Esophagus (tissue), 2 donors: ENCODE results near the gene RNF123. TPM values are rescaled to one million over a fixed set of nuclear protein-coding genes. Genes with fewer than 3 reads are reported as not detected.
A peak's percentile ranks its signal among the peaks of the same experiment; 100 is the strongest.
"Not testable (repeated sequence)": the region's sequence is repeated elsewhere in the genome, so short reads cannot be mapped to it uniquely, and the experiment has no call there.

Experiments used
- H3K27ac ChIP-seq, 2 donors: one replicate each; pipeline ENCODE4 v1.5.1; 2013; ENCODE audit warnings: low read depth in 2 of 2, mild to moderate bottlenecking in 2 of 2, inconsistent platforms in 1 of 2, low read length in 1 of 2, moderate library complexity in 1 of 2
- H3K27me3 ChIP-seq, 2 donors: one replicate each; pipeline ENCODE4 v1.6.1; 2013; ENCODE audit warnings: low read length in 2 of 2, control low read depth in 1 of 2, mild to moderate bottlenecking in 1 of 2; ENCODE audit not compliant: insufficient read depth in 2 of 2, control insufficient read depth in 1 of 2
- H3K36me3 ChIP-seq, 2 donors: one replicate each; pipeline ENCODE4 v1.6.1; 2013; ENCODE audit warnings: low read length in 1 of 2; ENCODE audit not compliant: control insufficient read depth in 2 of 2, insufficient read depth in 2 of 2
- H3K4me1 ChIP-seq, 2 donors: one replicate each; pipeline ENCODE4 v1.6.1; 2013; ENCODE audit warnings: low read length in 1 of 2; ENCODE audit not compliant: control insufficient read depth in 2 of 2, insufficient read depth in 2 of 2
- H3K4me3 ChIP-seq, 2 donors: one replicate each; pipeline ENCODE4 v1.5.1; 2013; ENCODE audit warnings: low read length in 2 of 2, mild to moderate bottlenecking in 2 of 2, low read depth in 1 of 2, moderate library complexity in 1 of 2
- H3K9me3 ChIP-seq, 2 donors: one replicate each; pipeline ENCODE4 v1.6.1; 2013; ENCODE audit warnings: mild to moderate bottlenecking in 2 of 2, low read depth in 1 of 2, low read length in 1 of 2, moderate library complexity in 1 of 2; ENCODE audit not compliant: control insufficient read depth in 2 of 2, insufficient read depth in 1 of 2
- WGBS, 2 donors: extraction: QIAGEN DNeasy Blood & Tissue Kit; methylation state at CpG; one replicate each; pipeline ENCODE4 v1.1.7; 2013; 5-methylcytosine and 5-hydroxymethylcytosine counted together
- polyA plus RNA-seq, 2 donors: library from polyadenylated mRNA; stranded (reverse); fragments of 200-250 nt; gene quantifications; one replicate each; pipeline ENCODE4 v1.2.3, GENCODE V29; 2013
- donor health status: healthy with polysubstance abuse.
- donor health status: Bipolar disorder and iron deficiency.

Gene RNF123
- polyA plus RNA-seq, 2 donors = 14.7 to 16.9 TPM

GRCh38 chr3:49686769-49687423, 2.5 kb upstream of the RNF123 start:
- peaks cover 0 to 11% of the 10 kb centered on the region in 2 donors for H3K4me1 ChIP-seq
- 13 to 16% methylated on average over 41 to 44 of the region's 44 CpGs for WGBS, 2 donors
- H3K27ac ChIP-seq, H3K27me3 ChIP-seq, H3K9me3 ChIP-seq: not testable (repeated sequence)
- H3K4me3 ChIP-seq = peak overlapping the region; percentile 31 to 49
- peaks cover 12 to 23% of the 10 kb centered on the region in 2 donors for H3K36me3 ChIP-seq

- not testable (repeated sequence) for H3K27me3 ChIP-seq
Observed at GRCh38 chr3:49687424-49687795, 1.9 kb upstream of the RNF123 start.

DNA sequence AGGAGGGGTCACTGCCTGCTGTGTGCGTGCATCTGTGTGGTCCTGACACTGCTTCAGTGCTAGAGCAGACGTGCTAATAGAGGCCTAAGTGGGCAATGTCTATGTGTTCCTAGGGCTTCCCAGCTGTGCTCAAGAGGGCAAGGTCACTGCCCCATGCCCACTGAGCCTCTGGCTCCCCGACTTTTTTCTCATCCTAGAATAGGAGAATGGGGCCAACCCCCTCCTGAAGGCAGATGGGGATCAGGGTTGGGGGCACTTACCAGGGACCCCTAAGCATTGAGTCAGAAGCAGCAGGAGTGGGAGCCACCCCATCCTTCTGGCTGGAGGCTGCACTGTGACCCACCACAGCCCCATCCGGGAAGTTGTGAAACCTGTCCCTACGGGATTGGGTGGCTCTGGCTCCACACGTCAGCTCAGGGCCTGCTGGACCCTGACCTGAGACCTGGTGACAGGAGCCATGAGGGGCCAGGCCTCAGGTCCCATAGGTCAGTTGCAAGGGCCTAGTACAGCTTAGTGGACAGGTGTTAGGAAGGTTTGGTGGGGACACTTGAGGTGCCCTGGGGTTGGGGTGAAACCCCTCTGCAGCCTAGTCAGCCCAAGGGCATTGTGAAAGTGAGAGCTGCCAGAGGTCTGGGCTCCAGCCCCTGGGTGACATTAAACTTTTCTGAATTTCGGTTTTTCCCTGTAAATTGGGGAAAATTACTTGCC, 865 bp upstream of the RNF123 start:
- H3K27ac ChIP-seq, H3K27me3 ChIP-seq, H3K9me3 ChIP-seq, H3K36me3 ChIP-seq: not testable (repeated sequence)
- Histone ChIP-seq H3K4me3 (peak overlapping the region; percentile 95 to 99), H3K4me1 (peaks cover 0 to 11% of the 10 kb centered on the region in 2 donors)
- 48 to 59% methylated on average over 7 of the region's 7 CpGs for WGBS, 2 donors

More at GRCh38 chr3:49687424-49687795, 1.9 kb upstream of the RNF123 start:
- Histone ChIP-seq H3K36me3 (peaks cover 7 to 18% of the 10 kb centered on the region in 2 donors), H3K4me1 (peaks cover 0 to 11% of the 10 kb centered on the region in 2 donors)
- not testable (repeated sequence) for H3K27ac ChIP-seq, H3K9me3 ChIP-seq, H3K4me3 ChIP-seq
- 84 to 90% methylated on average over 10 to 12 of the region's 12 CpGs for WGBS, 2 donors

- peak overlapping the region in 1 of 2 donors; percentile 79 for H3K27ac ChIP-seq
- not testable (repeated sequence) for H3K9me3 ChIP-seq, H3K27me3 ChIP-seq, H3K36me3 ChIP-seq
- H3K4me1 ChIP-seq = peaks cover 0 to 11% of the 10 kb centered on the region in 2 donors
- 7% methylated on average over 16 of the region's 16 CpGs for WGBS, 2 donors
- H3K4me3 ChIP-seq = peak overlapping the region; percentile 95 to 99
Observed at GRCh38 chr3:49689908-49690624, 709 bp downstream of the RNF123 start.

DNA sequence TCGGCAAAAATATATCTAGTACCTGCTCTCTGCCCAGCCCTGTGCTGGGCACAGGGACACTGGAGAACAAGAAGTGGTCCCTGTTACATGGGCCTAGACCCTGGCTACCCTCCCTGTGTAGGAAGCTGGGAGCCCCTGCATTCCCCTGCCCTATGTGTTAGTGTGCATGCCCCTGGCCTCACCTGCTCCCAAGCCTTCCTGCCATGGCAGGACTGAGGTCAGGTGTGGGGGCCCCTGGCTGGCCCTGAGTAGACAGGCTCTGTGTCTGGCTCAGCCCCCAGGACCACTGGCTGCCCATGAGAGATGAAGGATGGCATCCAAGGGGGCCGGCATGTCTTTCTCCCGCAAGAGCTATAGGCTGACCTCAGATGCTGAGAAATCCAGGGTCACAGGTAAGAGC, 1.5 kb downstream of the RNF123 start:
- H3K27ac ChIP-seq, H3K4me3 ChIP-seq, H3K9me3 ChIP-seq, H3K36me3 ChIP-seq, H3K27me3 ChIP-seq: not testable (repeated sequence)
- WGBS, 2 donors = 83 to 92% methylated on average over 3 of the region's 3 CpGs
- H3K4me1 ChIP-seq = peaks cover 0 to 11% of the 10 kb centered on the region in 2 donors

- H3K36me3 ChIP-seq, H3K27me3 ChIP-seq, H3K9me3 ChIP-seq, H3K27ac ChIP-seq, H3K4me3 ChIP-seq: not testable (repeated sequence)
- H3K4me1 ChIP-seq = peaks cover 0 to 11% of the 10 kb centered on the region in 2 donors
- WGBS, 2 donors = 65 to 90% methylated on average over 3 of the region's 3 CpGs
Observed at GRCh38 chr3:49691481-49691880, 2.1 kb downstream of the RNF123 start.

GRCh38 chr3:49694409-49695070, 5.2 kb downstream of the RNF123 start:
- not testable (repeated sequence) for H3K4me3 ChIP-seq, H3K9me3 ChIP-seq, H3K27me3 ChIP-seq, H3K27ac ChIP-seq, H3K4me1 ChIP-seq
- peaks cover 3 to 12% of the 10 kb centered on the region in 2 donors for H3K36me3 ChIP-seq
- WGBS, 2 donors = 65 to 73% methylated on average over 6 of the region's 6 CpGs

- 83 to 92% methylated on average over 4 of the region's 4 CpGs for WGBS, 2 donors
- not testable (repeated sequence) for H3K4me3 ChIP-seq, H3K9me3 ChIP-seq, H3K4me1 ChIP-seq, H3K27ac ChIP-seq, H3K27me3 ChIP-seq
- H3K36me3 ChIP-seq = peaks cover 3 to 15% of the 10 kb centered on the region in 2 donors
Observed at GRCh38 chr3:49695350-49696015, 6.1 kb downstream of the RNF123 start.
